Neutrophil (primary cell): ENCODE results near the gene C2orf80.

ENCODE experiments used
- H3K27ac ChIP-seq: fragments of 200-600 bp; sonication (generic); 2 replicates; pipeline ENCODE4 v1.5.1; 2016; ENCODE audit warnings: mild to moderate bottlenecking, moderate library complexity
- H3K27me3 ChIP-seq: fragments of 200-600 bp; sonication (generic); 2 replicates; pipeline ENCODE4 v1.6.0; 2016; ENCODE audit warnings: mild to moderate bottlenecking
- H3K36me3 ChIP-seq: fragments of 200-600 bp; sonication (generic); 2 replicates; pipeline ENCODE4 v1.5.1; 2017
- H3K4me1 ChIP-seq, 2 experiments: fragments of 200-600 bp in 1 of 2; sonication (generic) in 1 of 2; 1 replicate in 1 of 2; 2 replicates in 1 of 2; pipeline versions ENCODE4 v1.5.1 to v1.6.1; 2013 to 2016; ENCODE audit warnings: low read depth in 1 of 2, low read length in 1 of 2, mild to moderate bottlenecking in 1 of 2, moderate library complexity in 1 of 2; ENCODE audit not compliant: control insufficient read depth in 1 of 2, insufficient read depth in 1 of 2
- H3K4me3 ChIP-seq, 2 experiments: fragments of 200-600 bp in 1 of 2; sonication (generic) in 1 of 2; 1 replicate in 1 of 2; 2 replicates in 1 of 2; pipeline ENCODE4 v1.5.1; 2013 to 2016; ENCODE audit warnings: low read depth in 1 of 2, low read length in 1 of 2, mild to moderate bottlenecking in 1 of 2, moderate library complexity in 1 of 2
- H3K9me3 ChIP-seq: fragments of 200-600 bp; sonication (generic); 2 replicates; pipeline ENCODE4 v1.5.1; 2016
- TF ChIP-seq, protein P1 (sequence below): fragments of 200-600 bp; sonication (generic); IDR thresholded peaks from 2 replicates; pipeline ENCODE4 v1.5.1; 2016; ENCODE audit warnings: antibody characterized with exemption

The C2orf80 gene

DNA sequence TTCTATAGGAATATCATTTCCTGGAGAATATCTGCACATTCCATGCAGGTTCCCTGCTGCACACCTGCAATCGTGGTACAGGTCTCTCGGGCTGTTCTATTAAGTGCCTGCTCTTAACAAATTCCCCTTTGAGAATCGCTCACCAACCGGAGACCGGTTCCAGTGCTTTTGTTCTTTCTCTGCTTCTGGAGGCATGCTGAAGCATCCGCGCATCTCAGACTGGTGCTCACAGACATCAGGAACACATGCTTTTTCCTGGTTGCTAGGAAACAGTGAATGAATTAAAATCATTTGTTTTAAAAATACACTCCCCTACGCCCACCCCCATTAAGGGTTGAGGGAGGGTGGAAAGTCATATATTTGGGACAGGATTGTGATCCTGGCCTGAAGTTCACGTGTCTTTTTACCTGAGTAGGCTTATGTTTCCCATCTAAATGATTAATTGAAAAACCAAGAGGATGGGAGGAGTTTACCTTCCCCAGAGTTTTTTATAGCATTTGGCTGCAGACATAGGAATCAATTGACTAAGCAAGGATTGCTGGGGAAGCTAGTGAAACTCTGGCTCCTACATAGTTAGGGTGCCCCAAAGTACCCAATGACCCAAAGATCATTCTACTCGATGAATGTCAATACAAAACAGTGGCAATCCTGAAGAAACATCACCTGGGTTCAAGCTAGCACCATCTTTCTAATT, at the start of gene C2orf80:
Gene C2orf80, minus strand, starts transcription at position 221 of the 694 bp plus-strand sequence. CDS start 3,044 bp downstream, outside the sequence.
- no peaks in the 10 kb centered on the region for H3K9me3 ChIP-seq
- peaks cover 5% of the 10 kb centered on the region for H3K27me3 ChIP-seq
- no peaks in the 10 kb centered on the region for H3K36me3 ChIP-seq
- H3K4me1 ChIP-seq = no peaks in the 10 kb centered on the region
- H3K4me3 ChIP-seq = no peak within 1 kb of the TSS
- no peak within 1 kb of the TSS for H3K27ac ChIP-seq
- TF ChIP-seq, protein P1, sequence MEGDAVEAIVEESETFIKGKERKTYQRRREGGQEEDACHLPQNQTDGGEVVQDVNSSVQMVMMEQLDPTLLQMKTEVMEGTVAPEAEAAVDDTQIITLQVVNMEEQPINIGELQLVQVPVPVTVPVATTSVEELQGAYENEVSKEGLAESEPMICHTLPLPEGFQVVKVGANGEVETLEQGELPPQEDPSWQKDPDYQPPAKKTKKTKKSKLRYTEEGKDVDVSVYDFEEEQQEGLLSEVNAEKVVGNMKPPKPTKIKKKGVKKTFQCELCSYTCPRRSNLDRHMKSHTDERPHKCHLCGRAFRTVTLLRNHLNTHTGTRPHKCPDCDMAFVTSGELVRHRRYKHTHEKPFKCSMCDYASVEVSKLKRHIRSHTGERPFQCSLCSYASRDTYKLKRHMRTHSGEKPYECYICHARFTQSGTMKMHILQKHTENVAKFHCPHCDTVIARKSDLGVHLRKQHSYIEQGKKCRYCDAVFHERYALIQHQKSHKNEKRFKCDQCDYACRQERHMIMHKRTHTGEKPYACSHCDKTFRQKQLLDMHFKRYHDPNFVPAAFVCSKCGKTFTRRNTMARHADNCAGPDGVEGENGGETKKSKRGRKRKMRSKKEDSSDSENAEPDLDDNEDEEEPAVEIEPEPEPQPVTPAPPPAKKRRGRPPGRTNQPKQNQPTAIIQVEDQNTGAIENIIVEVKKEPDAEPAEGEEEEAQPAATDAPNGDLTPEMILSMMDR = no peak

DNA sequence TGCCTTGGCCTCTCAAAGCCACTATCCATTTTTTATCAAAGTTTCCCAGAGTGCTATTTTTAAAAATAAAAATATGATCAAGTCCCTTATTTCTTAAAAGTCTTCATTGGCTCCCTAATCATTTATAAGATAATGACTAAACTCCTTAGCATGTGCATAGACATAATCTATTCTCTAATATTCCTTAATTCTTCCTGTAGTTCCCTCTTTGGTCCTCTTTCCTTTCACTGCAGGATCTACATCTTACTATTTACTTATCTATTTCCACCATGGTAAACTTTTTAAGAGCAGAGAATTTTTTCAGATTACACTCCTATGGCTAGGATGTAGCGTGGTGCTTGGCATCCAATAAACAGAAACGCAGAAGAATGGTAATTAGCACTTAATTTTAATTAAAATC, 46.0 kb upstream of the C2orf80 start:
- H3K9me3 ChIP-seq = peaks cover 4% of the 10 kb centered on the region
- peaks cover 56% of the 10 kb centered on the region for H3K36me3 ChIP-seq
- no peaks in the 10 kb centered on the region for H3K27me3 ChIP-seq
- H3K4me1 ChIP-seq = no peaks in the 10 kb centered on the region
- no peak overlapping the region for H3K27ac ChIP-seq
- no peak overlapping the region for H3K4me3 ChIP-seq
- TF ChIP-seq, protein P1 = no peak

DNA sequence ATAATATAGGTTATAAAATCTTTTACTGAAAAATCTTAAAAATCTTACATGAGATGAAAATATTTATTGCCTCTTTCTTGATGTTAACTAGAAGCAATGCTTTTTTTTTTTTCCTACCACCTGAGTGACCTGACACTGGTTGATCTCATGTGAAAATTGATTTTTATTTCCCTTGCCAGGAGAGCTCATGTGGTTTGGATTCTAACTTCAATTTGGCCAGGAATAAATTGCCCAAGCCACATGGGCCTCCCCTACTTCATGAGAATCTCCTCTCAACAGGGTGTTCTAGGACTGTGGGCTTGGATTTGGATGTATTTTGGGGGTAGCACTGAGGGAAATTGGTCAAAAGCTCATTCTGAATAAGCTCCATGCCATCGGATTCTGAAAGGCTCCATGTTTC, 45.0 kb upstream of the C2orf80 start:
- peaks cover 46% of the 10 kb centered on the region for H3K36me3 ChIP-seq
- H3K4me1 ChIP-seq = no peaks in the 10 kb centered on the region
- no peak overlapping the region for H3K4me3 ChIP-seq
- H3K9me3 ChIP-seq = peaks cover 4% of the 10 kb centered on the region
- TF ChIP-seq, protein P1 = no peak
- H3K27ac ChIP-seq = no peak overlapping the region
- no peaks in the 10 kb centered on the region for H3K27me3 ChIP-seq

DNA sequence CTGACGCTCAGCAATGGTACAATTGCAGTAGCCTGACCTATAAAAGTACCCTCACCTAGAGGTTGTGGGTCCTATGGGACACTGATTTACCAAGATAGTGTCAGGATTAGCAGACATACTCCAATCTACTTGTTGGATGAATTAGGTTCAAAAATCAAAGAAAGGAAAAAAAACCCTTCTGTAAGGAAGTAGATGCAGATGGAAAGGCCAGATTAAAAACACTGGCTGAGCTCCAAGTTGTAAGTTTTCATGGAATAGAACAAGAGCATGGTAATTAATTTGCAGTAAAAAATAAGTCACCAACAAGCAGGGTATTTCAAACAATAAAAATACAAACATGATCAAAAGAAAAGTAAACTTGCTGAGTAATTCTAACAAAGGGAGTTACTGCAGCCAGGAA, 38.6 kb upstream of the C2orf80 start:
- H3K4me3 ChIP-seq = no peak overlapping the region
- H3K36me3 ChIP-seq = no peaks in the 10 kb centered on the region
- H3K9me3 ChIP-seq = peaks cover 4% of the 10 kb centered on the region
- no peak overlapping the region for H3K27ac ChIP-seq
- H3K4me1 ChIP-seq = no peaks in the 10 kb centered on the region
- TF ChIP-seq, protein P1 = no peak
- no peaks in the 10 kb centered on the region for H3K27me3 ChIP-seq

DNA sequence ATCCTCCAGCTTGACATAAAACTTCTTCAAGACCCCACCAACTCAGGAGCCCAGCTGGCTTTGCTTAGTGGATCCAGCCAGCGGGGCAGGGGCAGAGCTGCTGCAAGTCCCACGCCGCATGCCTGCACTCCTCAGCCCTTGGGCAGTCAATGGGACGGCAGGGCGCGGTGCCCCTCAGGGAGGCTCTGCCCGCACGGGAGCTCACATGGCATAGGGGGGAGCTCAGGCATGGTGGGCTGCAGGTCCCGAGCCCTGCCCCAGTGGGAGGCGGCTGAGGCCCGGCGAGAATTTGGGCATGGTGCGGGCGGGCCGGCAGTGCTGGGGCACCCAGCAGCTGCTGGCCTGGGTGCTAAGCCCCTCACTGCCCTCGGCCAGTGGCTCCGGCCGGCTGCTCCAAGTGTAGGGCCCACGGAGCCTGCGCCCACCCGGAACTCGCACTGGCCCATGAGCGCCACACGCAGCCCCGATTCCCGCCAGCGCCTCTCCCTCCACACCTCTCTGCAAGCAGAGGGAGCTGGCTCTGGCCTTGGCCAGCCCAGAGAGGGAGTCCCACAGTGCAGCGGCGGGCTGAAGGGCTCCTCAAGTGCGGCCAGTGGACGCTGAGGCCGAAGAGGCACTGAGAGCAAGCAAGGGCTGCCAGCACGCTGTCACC, 37.9 kb upstream of the C2orf80 start:
- no peaks in the 10 kb centered on the region for H3K4me1 ChIP-seq
- no peaks in the 10 kb centered on the region for H3K36me3 ChIP-seq
- H3K9me3 ChIP-seq = peaks cover 4% of the 10 kb centered on the region
- H3K4me3 ChIP-seq = no peak overlapping the region
- H3K27ac ChIP-seq = no peak overlapping the region
- TF ChIP-seq, protein P1 = no peak
- no peaks in the 10 kb centered on the region for H3K27me3 ChIP-seq
